PC-3 (cell line): ENCODE data around the gene CLINT1. TPM values are rescaled to one million over a fixed set of nuclear protein-coding genes. Genes with fewer than 3 reads are reported as not detected.

Source experiments
- ATAC-seq: fragments of 200-7000 bp; cut with Tn5 transposase; 2 replicates; pipeline ENCODE4 v1.9.1; 2020; ENCODE audit warnings: mild to moderate bottlenecking, moderate library complexity
- BruUV-seq: library from RNA; stranded (reverse); fragments of 400-500 nt; replicated peaks from 2 replicates; lab custom pipeline; 2021; lab: Mats Ljungman, UMichigan
- CTCF ChIA-PET: fragments of 300-600 bp; sonication (Branson Sonifier 250); formaldehyde crosslinking; loops from one replicate; lab custom pipeline; 2022; ENCODE audit warnings: antibody characterized with exemption; lab: Charles Lee
- POLR2A ChIA-PET: fragments of 300-600 bp; sonication (Branson Sonifier 250); formaldehyde crosslinking; loops from one replicate; lab custom pipeline; 2022; ENCODE audit warnings: antibody characterized with exemption; ENCODE audit not compliant: unreplicated experiment; lab: Charles Lee
- DNase-seq: peaks from one replicate; pipeline ENCODE4 v3.0.0-alpha.2; 2015
- H2AFZ ChIP-seq: fragments of 300-600 bp; sonication (generic); 2 replicates; pipeline ENCODE4 v1.6.0; 2016; ENCODE audit warnings: antibody characterized with exemption, low read length
- H3F3A ChIP-seq: fragments of 300-600 bp; sonication (generic); one replicate; pipeline ENCODE4 v1.6.0; 2017; ENCODE audit warnings: antibody characterized with exemption, low read length, control low read depth, mild to moderate bottlenecking; ENCODE audit not compliant: unreplicated experiment
- H3K27ac ChIP-seq: fragments of 300-600 bp; sonication (generic); 2 replicates; pipeline ENCODE4 v1.5.1; 2016; ENCODE audit warnings: mild to moderate bottlenecking, low read length
- H3K27me3 ChIP-seq: fragments of 300-600 bp; sonication (generic); 2 replicates; pipeline ENCODE4 v1.6.1; 2016; ENCODE audit warnings: low read length, mixed read lengths
- H3K36me3 ChIP-seq: fragments of 300-600 bp; sonication (generic); 2 replicates; pipeline ENCODE4 v1.6.1; 2016; ENCODE audit warnings: low read depth, mixed run types, low read length, mixed read lengths
- H3K4me1 ChIP-seq: fragments of 300-600 bp; sonication (generic); 2 replicates; pipeline ENCODE4 v1.5.1; 2016; ENCODE audit warnings: low read length; ENCODE audit not compliant: insufficient read depth
- H3K4me2 ChIP-seq: fragments of 300-600 bp; sonication (generic); 2 replicates; pipeline ENCODE4 v1.6.0; 2016; ENCODE audit warnings: low read length
- H3K4me3 ChIP-seq: fragments of 300-600 bp; sonication (generic); 2 replicates; pipeline ENCODE4 v1.5.1; 2016; ENCODE audit warnings: mild to moderate bottlenecking, low read length, mixed read lengths
- H3K79me2 ChIP-seq: fragments of 300-600 bp; sonication (generic); 2 replicates; pipeline ENCODE4 v1.6.1; 2017; ENCODE audit warnings: low read length, mixed read lengths
- H3K9ac ChIP-seq: fragments of 300-600 bp; sonication (generic); 2 replicates; pipeline ENCODE4 v1.6.0; 2016; ENCODE audit warnings: mild to moderate bottlenecking, low read length
- H3K9me2 ChIP-seq: fragments of 300-600 bp; sonication (generic); replicated peaks from 2 replicates; pipeline ENCODE4 v1.6.1; 2016; ENCODE audit warnings: mixed run types, low read length, mixed read lengths
- H3K9me3 ChIP-seq: fragments of 300-600 bp; sonication (generic); 2 replicates; pipeline ENCODE4 v1.6.1; 2016; ENCODE audit warnings: low read length, mixed read lengths
- H4K20me1 ChIP-seq: fragments of 300-600 bp; sonication (generic); 2 replicates; pipeline ENCODE4 v1.6.1; 2016; ENCODE audit warnings: low read length, mixed read lengths
- CTCF ChIP-seq: fragments of 300-600 bp; sonication (generic); conservative IDR thresholded peaks from 2 replicates; pipeline ENCODE4 v1.5.1; 2017; ENCODE audit warnings: antibody characterized with exemption, low read depth, mild to moderate bottlenecking, low read length
- EZH2 ChIP-seq: fragments of 300-600 bp; sonication (generic); IDR thresholded peaks from one replicate; pipeline ENCODE4 v1.6.1; 2017; ENCODE audit warnings: antibody characterized with exemption, mild to moderate bottlenecking, low read length; ENCODE audit not compliant: unreplicated experiment
- EZH2phosphoT487 ChIP-seq: fragments of 300-600 bp; sonication (generic); IDR thresholded peaks from 2 replicates; pipeline ENCODE4 v1.6.1; 2018; ENCODE audit warnings: mild to moderate bottlenecking, antibody characterized with exemption, low read length, borderline replicate concordance
- intact Hi-C: fragments of 100-400 bp; cut with micrococcal nuclease; formaldehyde crosslinking; loops from 2 replicates; pipeline ENCODE4 v1.9.0; 2023
- total RNA-seq: library from RNA; depleted of rRNA; stranded (reverse); fragments of >200 nt; gene quantifications from 2 replicates; pipeline ENCODE4 v1.2.3, GENCODE V29; 2014

Gene CLINT1
- total RNA-seq, 1 experiment from 2014 or later = 125 TPM

GRCh38 chr5:157816682-157817386 is 42.1 kb downstream of the CLINT1 start:
- Histone ChIP-seq H3K79me2 (peaks cover 43% of the 10 kb centered on the region), H4K20me1 (peaks cover 50% of the 10 kb centered on the region), H3K27ac (no peak overlapping the region), H3K9me3 (no peaks in the 10 kb centered on the region), H3K36me3 (peaks cover 40% of the 10 kb centered on the region), H3K27me3 (no peaks in the 10 kb centered on the region), H3K4me1 (peaks cover 6% of the 10 kb centered on the region), H3F3A (peaks cover 4% of the 10 kb centered on the region), H3K4me3 (no peak overlapping the region), H3K9ac (no peak overlapping the region), H3K4me2 (no peak overlapping the region), H2AFZ (no peak overlapping the region), H3K9me2 (no peaks in the 10 kb centered on the region)
- CTCF ChIA-PET = interaction anchor here (1.4 to 2.0 kb wide), 2 partner anchors 132 to 178 kb away, joined by 3 to 7 read pairs; no protein-coding TSS in a partner anchor
- TF ChIP-seq EZH2 (no peak), EZH2phosphoT487 (no peak), CTCF (peak; percentile 84)
- no TSS peak for BruUV-seq
- POLR2A ChIA-PET = no interaction called here
- DNase-seq = peak; percentile 65
- intact Hi-C loops = loop anchor here (1.0 to 2.0 kb wide), 4 partner anchors 38 to 178 kb away; no protein-coding TSS in a partner anchor
- ATAC-seq = no peak

- ATAC-seq = no peak
- Histone ChIP-seq H3K9ac (no peak overlapping the region), H3K4me3 (no peak overlapping the region), H3K27ac (no peak overlapping the region), H3K4me2 (no peak overlapping the region), H3K9me2 (no peaks in the 10 kb centered on the region), H3K36me3 (peaks cover 69% of the 10 kb centered on the region), H4K20me1 (peaks cover 12% of the 10 kb centered on the region; the same call in 1 of the 2 replicates), H3K79me2 (no peaks in the 10 kb centered on the region), H3K4me1 (no peaks in the 10 kb centered on the region), H2AFZ (no peak overlapping the region), H3K9me3 (no peaks in the 10 kb centered on the region), H3F3A (peaks cover 2% of the 10 kb centered on the region), H3K27me3 (no peaks in the 10 kb centered on the region)
- no peak for TF ChIP-seq EZH2phosphoT487
- TF ChIP-seq CTCF = no peak
- TF ChIP-seq EZH2 = no peak
- no TSS peak for BruUV-seq
- POLR2A ChIA-PET = no interaction called here
- intact Hi-C loops = no loop called here
- no peak for DNase-seq
- CTCF ChIA-PET = interaction anchor here (0.5 kb wide), 1 partner anchor 19 kb away, joined by 4 read pairs; no protein-coding TSS in a partner anchor
Measured at GRCh38 chr5:157812086-157812485, 46.9 kb downstream of the CLINT1 start.

GRCh38 chr5:157808043-157808442 is 50.9 kb downstream of the CLINT1 start:
- Histone ChIP-seq H3K9ac (no peak overlapping the region), H3K9me3 (no peaks in the 10 kb centered on the region), H3K4me2 (no peak overlapping the region), H3K9me2 (no peaks in the 10 kb centered on the region), H3K4me3 (no peak overlapping the region), H3K79me2 (no peaks in the 10 kb centered on the region), H3K4me1 (no peaks in the 10 kb centered on the region), H3F3A (no peaks in the 10 kb centered on the region), H3K36me3 (peaks cover 68% of the 10 kb centered on the region), H3K27me3 (no peaks in the 10 kb centered on the region), H4K20me1 (no peaks in the 10 kb centered on the region), H2AFZ (no peak overlapping the region), H3K27ac (no peak overlapping the region)
- TF ChIP-seq EZH2phosphoT487 = no peak
- no peak for TF ChIP-seq CTCF
- no peak for TF ChIP-seq EZH2
- intact Hi-C loops = no loop called here
- no TSS peak for BruUV-seq
- CTCF ChIA-PET = no interaction called here
- no peak for ATAC-seq
- DNase-seq = no peak
- POLR2A ChIA-PET = no interaction called here
